NCI-H2081 (cell line): ENCODE data around the gene LPCAT1.
"Not testable (repeated sequence)": the region's sequence is repeated elsewhere in the genome, so short reads cannot be mapped to it uniquely, and the experiment has no call there.

ENCODE experiments used
- DNase-seq, 2 experiments: peaks; one replicate each; lab custom pipeline; 2025; lab: John Stamatoyannopoulos, UW

The LPCAT1 gene

DNA sequence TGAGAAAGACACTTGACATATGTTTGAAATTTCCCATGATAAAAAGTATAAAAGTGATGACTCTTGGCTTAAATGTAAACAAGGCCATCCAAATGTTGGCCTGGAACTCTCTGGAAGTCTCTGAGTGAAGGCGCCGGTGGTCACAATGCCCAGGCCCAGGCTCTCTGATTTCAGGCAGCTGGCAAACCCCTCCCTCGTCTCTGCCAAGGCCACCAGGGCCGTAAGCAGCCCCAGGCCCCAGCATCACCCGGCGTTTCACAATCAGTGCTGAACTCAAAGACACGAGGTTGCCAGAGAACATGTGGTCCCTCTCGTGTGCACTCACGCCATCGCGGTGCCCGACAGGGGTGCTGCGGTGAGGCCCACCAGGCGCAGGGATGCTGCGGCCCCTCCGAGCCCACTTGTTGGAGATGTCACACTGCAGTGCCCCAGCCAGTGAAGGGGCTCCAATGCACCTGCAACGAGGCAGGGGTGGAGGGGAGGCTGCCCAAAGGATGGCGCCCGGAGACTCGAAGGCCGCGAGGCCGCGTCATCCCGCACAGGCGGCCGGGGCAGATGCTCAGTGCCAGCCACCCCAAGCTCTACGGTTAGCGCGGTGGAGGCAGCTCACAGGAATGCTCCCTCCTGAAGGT, 15.0 kb downstream of the LPCAT1 start:
- DNase-seq: no peak

DNA sequence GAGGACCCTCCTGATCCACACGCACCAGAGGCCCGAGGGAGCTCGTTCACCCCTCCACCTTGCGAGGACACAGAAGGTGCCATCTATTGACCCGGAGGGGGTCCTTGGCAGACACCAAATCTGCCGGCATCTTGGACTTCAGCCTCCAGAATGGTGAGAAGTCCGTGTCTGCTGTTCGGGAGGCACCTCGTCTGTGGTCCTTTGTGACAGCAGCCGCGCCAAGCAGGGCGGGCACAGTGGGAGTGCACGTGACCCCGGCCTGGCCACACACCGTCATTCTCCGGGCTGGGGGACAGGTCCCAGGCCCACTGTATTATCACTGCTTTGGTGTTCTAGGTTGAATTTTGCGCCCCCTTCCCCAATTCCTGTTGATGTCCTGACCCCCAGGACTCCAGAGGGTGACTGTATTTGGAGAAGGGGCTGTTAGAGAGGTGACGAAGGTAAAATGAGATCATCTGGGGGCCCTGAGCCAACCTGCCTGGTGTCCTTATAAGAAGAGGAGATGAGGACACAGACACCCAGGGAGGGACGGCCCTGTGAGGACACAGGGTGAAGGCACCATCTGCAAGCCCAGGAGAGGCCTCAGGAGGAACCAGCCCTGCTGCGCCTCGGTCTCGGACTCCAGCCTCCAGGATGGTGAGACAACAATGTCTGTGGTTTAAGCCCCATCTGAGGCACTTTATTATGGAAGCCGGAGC, 15.7 kb downstream of the LPCAT1 start:
- no peak for DNase-seq

DNA sequence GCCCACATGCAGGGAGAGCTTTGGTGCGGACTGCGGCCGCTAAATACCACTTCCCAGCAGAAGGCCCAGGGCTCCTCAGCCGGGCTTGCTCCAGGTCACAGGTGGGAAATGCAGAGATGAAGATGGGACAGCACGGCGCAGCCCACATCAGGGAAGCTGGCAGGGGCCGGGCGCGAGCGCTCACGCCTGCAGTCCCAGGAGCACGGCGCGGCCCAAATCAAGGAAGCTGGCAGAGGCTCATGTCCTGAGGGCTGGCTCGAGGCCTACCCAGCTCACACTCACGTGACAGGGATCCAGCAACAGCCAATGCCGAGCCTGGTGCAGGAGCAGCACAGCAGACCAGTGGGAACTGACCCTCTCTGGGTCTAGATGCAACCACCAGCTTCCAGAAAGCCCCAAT, 16.3 kb downstream of the LPCAT1 start:
- DNase-seq: no peak

DNA sequence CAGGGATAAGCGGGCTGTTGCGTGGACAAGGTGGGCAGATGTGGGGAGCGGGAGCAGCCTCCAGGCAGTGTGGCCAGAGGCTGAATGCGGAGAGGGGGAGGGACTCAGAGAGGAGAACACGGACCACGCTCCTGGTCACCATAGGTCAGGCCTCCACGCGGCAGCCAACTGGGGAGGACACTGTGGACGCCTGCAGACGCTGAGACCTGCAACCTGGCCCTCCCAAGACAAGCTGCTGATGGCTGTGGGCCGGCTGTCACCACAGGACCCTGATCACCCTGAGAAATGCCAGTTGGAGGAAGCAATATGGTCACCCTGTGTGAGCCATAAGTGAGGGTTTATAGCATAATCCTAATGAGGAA, 16.8 kb downstream of the LPCAT1 start:
- no peak for DNase-seq

DNA sequence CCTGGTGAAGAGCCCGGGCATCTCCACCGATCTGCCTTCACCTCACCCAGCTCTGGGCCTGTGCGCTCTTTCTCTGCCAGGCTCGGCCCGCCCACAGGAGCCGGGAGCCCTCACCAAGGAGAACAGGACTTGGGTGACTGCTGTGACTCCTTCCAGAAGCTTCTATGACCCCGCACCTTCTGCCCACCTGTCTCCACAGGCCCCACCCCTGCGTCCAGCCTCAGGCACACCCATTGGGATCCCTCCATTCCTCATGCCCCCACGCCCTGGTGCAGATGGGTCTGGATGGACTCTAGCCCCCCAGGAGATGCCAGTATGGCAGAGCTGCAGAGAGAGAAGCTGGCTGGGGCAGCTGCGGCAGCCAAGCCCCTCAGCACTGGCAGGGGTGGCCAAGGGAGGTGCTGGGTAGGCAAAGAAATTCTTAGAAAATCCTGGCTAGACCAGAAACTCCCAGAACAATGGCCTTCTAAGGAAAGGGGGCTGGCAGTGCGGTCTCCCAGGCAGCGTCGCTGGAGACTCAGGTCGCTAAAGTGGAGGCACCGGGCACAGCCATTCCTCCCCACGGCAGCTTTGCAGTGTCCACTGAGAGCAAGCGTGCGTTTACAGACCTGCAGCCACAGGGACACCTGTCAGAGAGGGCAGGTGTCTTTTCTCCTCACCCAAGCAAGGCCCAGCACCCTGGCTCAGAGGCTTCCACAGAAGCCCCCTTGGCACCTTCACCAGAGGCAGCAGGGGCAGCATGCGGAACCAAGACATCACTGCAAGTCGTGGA, 17.3 kb downstream of the LPCAT1 start:
- DNase-seq: no peak

DNA sequence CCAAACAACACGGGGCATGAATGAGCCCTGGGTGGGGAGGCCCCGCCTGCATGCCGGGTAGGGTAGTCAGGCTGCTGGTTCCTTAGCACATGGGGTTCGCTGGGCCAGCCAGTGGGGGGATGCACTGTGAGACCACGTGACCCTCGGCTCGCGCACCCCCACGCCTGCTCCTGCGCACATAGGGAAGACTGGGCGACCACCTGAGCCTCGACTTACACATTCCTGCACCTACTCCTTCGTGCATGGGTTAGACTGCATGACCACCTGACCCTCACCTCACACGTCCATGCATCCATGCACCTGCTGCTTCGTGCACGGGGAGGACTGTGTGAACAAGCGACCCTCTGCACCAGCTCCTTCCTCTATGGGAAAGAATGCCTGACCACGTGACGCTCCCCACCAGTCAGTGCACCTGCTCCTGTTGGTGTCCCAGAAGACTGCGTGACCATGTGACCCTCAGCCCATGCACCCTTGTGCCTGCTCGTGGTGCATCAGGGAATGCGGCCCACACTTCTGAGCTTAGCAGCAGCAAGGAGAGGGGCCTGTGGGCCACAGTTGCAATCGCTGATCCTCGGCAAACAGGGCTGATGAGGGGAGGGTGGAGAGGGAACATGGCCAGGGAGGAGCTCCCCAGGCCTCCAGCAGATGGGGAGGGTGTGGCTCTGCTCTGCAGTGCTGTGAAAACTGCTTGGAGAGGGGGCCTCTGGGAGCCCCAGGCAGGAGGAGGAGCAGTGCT, 18.1 kb downstream of the LPCAT1 start:
- DNase-seq: no peak

DNA sequence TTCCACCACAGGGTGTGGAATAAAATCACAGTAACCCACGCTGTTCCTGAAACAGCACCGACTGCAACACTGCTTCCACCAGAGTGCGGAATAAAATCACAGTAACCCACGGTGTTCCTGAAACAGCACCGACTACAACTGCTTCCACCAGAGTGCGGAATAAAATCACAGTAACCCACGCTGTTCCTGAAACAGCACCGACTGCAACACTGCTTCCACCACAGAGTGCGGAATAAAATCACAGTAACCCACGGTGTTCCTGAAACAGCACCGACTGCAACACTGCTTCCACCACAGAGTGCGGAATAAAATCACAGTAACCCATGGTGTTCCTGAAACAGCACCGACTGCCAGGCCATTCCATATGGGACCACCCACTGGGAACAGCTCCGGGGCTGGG, 18.7 kb downstream of the LPCAT1 start:
- not testable (repeated sequence) for DNase-seq

DNA sequence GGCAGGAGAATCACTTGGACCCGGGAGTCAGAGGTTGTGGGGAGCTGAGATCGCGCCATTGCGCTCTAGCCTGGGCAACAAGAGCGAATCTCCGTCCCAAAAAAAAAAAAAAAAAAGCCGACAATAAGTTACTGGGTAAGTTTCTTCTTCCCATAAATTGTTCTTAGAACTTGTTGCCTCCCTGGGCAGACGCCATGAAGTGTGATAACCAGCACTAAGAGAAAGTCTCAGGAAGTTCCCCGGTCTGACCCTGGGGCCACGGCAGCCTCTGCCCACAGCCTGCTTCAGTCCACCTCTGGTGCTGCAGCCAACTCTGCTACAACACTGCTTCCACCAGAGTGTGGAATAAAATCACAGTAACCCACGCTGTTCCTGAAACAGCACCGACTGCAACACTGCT, 19.1 kb downstream of the LPCAT1 start:
- no peak for DNase-seq

DNA sequence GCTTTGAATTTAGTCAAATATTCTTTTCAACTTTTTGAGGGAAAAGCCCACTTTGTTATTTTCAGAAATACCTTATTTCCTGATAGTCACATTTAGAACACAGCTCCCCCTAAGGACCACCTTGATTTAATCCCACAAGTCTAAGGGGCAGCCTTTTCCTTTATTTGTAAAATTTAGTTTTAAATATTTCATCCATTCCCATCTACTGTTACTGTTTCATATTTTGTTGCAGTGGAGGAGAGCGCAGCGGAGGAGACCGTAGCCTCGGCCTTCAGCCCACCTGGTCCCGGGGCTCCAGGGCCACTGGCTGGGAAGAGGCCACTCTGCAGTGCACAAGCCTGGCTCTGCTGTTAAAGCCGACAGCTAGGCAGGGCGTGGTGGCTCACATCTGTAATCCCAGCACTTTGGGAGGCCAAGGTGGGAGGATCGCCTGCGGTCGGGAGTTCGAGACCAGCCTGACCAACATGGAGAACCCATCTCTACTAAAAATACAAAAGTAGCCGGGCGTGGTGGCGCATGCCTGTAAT, 19.6 kb downstream of the LPCAT1 start:
- no peak for DNase-seq

DNA sequence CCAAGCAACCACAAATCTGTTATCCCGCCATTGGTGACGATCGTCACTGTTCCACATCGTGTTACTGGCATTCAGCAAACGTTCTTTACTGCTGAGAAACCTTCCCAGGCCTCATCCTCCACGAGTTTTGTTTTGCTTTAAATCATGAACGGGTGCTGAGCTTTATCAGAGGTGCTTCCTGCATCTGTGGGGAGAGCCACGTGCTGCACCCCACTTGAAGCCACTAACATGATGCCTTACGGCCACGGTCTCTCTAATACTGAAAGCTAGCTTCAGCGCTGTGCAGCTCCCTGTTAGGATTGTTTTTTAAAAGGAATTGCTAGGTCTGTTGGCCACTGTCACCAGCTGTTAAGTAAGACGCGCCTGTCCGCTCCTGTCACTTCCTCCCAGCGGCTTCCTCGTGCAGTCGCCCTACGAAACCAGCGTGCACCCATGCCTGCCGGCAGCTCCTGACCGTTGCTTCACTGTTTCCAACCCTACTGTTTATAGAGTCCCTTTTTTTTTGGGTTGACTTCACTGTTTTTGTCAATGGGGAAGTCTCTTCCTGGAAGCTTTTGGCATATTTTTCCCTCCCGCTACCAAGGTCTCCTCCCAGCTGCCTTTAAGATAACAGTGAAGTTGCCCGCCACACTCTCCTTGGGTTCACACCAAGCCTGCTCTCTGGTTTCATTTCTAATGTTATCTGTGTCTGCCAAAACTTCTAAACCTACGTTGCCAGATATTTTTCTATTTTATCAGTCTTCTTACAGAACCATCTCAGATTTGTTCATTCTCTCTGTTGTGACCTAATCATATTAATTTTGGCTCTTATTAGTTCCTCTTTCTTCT, 20.3 kb downstream of the LPCAT1 start:
- no peak for DNase-seq

DNA sequence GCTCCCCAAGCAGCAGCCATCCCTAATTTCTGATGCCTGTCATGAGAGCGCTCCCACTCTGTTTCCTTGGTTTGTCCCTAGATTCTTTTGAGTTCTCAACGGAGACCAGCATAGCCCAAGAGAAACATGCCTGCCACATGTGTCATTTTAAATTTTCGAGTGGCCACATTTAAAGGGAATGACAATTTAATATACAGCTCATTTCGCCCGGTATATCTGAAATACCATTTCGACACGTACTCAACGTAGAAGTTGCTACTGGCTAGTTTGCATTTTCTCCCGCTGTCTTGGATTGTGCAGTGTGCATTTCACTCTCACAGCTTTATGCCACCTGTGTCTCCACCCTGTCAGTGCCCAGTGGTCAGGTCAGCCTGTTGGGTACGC, 21.0 kb downstream of the LPCAT1 start:
- DNase-seq: no peak

DNA sequence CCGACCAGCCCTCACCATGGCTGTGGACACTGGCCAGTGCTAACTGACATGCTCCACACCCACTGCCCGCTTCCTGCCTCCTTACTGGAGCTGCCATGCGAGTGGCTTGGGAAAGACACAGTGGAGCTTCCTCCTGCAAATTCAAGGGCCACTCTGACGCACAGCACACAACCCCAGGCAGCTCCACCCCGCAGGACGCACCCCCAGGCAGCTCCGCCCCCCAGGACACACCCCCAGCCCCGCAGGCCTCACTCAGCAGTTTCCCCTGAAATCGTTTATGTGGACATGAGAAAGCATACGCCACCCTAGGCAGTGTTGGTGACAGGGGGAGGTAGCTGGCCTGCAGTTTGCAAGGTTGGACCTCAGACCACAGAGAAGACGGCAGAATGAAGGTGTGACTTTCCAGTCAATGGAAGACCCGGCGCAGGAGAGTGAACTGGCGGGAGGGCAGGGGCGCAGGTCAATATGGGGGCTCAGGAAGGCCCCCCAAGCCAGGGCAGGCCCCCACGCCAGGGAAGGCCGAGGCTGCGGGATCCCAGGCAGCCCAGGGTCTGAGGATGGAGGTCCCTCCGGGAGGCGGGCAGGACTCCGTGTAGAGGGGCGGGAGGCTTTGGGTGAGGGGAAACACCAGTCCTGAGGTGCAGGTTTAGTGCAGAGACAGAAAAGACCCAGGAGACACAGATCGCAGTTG, 21.6 kb downstream of the LPCAT1 start:
- DNase-seq: no peak

DNA sequence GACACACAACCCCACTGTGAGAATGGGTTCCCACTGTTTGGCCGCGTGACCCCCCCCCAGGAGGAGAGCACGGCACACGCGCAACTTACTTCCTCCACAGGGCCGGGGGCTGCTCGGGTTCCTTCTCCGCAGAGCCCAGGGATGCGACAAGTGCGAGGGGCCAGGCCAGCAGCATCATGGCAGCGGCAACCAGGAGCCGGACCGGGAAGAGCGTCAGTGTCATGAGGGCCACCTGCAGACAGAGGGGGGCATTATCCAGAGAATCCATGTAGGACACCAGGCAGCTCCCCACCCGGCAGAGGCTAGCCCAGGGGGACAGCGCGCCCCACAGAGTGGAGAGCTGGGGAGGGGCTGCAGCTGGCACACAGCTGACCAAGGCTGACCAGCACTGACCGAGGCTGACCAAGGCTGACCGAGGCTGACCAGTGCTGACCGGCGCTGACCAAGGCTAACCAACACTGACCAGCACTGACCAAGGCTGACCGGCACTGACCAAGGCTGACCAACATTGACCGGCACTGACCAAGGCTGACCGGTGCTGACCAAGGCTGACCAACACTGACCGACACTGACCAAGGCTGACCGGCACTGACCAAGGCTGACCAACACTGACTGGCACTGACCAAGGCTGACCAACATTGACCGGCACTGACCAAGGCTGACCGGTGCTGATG, 22.3 kb downstream of the LPCAT1 start:
- no peak for DNase-seq

DNA sequence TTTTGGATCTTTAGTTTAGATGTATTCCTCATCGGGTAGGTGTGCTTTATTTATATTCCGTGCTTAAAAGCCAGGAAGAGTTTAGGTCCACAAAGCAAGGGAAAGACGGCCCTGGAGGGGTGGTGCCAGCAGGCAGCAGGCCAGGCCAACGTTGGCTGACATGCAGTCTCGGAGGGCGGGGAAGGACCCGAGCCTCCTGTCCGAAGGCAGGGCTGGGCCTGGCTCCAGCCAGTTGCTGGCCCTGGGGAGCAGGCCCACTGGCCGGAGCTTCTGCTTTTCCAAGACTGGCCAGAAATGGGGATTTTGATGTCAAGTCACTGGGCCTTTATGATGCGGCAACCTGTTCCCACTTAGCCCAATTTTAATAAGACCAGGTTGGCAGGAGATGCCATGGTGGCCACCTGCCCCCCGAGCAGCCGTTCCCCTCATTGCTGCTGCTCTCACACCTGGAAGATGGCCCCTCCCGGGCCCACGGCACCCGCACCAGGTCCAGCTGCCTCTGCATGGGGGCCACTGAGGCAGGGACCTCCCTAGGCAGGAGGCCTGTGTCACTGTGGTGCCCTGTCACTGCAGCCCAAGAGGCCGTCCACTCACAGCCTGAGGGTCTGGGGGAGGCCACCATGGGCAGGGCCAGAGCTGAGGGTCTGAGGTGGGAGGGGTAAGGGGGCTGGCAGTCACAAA, 23.2 kb downstream of the LPCAT1 start:
- DNase-seq: no peak

DNA sequence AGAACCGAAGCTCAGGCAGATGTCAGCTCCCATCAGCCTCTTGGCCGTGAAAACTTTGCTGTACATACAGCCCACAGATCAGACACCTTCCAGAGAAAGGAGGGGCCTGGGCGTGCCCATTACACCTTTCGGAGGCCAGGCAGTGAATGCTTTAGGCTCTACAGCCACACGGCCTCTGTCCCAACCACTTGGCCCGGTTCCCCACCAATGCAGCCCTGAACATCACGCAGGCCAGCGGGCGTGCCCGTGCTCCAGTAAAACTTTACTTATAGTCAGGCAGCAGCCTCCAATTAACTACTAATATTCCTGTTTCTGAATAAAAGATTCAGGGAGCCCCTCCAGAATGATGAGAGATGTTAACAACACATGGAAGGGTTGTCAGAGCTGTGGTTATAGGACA, 23.9 kb downstream of the LPCAT1 start:
- no peak for DNase-seq

DNA sequence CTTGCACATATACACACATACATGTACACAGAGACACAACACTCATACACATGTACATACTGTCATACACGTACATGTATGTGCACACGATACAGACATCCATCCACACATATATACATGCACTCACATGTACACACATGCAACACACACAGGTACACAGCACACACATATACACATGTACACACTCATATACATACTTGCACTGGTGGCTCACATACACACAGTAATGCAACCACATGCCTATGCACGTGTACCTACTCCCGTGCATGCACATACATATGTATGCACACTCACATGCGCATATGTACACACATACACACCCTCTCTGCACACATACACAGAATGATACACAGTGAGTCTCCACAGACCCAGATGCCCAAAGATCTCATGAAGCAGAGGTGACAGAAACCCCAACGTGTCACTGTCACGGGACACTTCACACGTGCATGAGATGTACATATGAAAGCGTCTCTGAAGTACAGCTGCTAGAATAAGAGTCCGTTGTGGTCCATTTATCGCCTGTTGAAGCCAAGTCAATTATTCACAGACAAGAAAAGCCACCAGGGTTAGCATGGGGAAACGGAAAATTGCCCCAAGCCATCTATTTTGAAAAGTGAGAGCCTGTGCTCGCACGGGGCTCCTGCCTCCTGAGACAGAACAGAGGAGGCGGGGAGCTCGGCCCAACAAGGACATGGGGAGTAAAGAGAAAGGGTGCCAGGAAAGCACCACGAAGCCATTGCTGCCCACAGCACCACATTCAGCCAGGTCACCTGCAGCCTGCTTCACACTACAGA, 24.9 kb downstream of the LPCAT1 start:
- no peak for DNase-seq

DNA sequence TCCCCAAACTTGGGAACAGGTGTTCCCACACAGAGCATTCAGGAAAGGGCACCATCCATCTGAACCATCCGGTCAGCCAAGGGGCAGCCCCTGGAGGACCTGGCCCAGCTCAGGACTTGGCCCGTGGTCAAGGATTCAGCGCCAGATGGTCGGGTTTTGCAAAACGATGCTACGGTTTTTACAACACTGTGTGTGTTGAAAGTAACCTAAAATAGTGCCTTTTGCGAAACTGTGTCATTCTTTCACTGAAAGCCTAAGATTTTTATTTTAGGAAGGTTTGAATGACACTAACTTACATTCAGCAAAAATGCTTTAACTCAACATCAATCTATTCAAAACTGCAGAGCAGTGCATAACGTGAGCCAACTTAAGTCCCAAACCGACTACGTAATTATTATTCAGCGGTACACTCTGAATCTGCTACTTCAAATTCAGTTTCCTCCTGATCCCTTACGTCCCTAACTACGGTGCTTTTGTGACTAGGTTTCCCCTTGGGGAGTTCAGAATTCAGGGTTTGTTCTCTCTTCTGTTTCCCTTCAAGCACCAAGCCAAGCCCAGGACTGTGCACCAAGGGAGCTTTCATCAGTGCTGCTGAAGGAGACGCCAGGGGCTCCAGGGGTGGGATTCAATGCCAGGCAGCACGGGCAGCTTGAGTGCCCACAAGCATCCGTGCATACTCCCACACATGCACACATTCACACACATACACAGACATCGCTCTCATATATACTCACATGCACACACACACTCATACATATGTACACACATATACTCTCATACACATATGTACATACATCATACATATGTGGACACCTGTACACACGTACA, 25.8 kb downstream of the LPCAT1 start:
- no peak for DNase-seq

DNA sequence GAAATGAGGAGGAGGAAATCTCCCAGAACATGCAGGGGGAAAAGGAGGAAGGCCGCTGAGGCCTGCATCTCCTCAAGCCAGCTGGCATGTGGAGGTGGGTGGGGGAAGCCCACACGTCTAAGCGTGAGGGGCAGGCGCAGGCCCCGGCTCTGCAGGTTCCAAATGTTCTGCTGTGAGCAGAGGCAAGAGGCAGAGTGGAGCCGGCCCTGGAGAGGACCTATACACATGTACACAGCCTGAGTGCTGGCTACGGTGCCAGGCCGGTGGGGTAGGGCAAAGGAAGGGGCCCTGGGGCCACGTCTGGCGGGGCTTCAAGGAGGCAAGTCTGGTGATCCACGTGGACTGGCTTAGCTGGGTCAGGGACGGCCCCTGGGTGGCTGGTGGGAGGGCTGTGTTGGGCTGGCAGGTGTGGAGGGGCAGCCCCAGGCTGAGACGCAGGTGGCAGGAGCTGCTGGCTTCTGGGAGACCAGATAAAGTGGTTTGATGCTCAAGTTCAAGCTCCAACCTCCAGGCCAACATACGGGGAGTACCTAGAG, 26.4 kb downstream of the LPCAT1 start:
- DNase-seq: no peak
